Fibroblast of skin of right biceps (primary cell): ENCODE measurements around the gene PABPN1L.

Experiments used
- DNase-seq: peaks from one replicate; pipeline ENCODE4 v3.0.0-alpha.2; 2013

The PABPN1L gene, protein sequence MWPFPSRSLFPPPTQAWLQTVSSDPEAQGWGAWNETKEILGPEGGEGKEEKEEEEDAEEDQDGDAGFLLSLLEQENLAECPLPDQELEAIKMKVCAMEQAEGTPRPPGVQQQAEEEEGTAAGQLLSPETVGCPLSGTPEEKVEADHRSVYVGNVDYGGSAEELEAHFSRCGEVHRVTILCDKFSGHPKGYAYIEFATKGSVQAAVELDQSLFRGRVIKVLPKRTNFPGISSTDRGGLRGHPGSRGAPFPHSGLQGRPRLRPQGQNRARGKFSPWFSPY

GRCh38 chr16:88866151-88866920, at the start of gene PABPN1L:
TSS of gene PABPN1L (minus strand) at chr16:88866660. CDS start at chr16:88866606, 54 bp downstream.
- DNase-seq, result no peak

DNA sequence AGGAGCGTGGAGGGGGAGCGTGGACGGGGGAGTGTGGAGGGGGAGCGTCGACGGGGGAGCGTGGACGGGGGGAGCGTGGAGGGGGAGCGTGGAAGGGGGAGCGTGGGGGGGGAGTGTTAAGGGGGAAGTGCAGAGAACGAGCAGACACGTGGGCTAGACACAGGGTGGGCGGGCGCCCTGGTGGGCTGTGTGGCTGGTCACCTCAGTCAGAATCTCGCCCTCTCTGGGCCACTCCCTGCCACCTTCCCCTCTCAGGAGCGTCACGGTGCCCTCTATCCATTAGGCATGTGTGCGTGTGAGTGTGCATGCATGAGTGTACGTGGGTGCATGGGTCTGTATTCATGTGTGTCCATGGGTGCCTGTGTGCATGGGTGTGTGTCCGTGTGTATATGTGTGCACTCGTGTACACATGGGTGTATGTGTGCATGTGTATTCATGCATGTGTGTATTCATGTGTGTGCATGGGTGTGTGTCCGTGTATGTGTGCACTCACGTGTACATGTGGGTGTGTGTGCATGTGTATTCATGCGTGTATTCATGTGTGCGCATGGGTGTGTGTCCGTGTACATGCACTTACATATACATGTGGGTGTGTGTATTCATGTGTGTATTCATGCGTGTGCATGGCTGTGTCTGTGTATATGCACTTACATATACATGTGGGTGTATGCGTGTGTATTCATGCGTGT, 49.3 kb upstream of the PABPN1L start:
- DNase-seq, result no peak

- peak; percentile 71 for DNase-seq
Observed at GRCh38 chr16:88914750-88915368, 48.4 kb upstream of the PABPN1L start.

DNA sequence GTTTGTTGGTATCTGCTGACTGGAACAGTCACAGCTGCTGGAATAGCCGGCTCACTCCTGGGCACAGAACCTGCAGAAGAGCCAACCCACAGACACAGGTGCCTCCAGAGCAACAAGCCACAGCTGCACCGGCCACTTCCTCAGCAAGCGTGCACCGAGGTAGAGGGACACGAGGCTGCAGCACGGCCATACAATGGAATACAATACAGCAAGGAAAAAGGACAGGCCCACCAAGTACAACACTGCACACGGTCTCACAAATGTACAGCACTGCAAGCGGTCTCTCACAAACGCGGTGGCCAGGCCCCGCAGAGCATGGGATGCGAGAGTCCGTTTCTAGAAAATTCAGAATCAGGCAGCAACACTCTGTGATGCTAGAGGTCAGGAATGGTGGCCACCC, 47.4 kb upstream of the PABPN1L start:
- no peak for DNase-seq

- no peak for DNase-seq
Observed at GRCh38 chr16:88913001-88913612, 46.6 kb upstream of the PABPN1L start.

- no peak for DNase-seq
Observed at GRCh38 chr16:88912556-88912955, 46.1 kb upstream of the PABPN1L start.

DNA sequence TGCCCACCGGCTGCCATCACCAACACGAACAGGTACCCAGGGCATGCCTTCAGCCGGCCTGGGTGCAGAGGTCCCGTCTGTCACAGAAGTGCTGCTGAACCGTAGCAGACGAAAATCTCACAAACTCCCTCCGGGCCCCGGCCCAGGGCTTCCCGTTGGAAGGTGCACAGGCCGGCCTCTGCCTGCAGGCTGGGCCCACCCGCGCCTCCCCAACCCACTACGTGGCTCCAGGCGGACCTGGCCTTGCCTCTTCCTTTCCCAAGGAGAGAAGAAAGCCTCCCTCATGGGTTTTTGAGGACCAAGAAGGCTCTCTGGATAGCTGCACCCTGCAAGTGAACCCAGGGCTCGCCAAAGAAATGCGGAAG, 45.5 kb upstream of the PABPN1L start:
- DNase-seq, result no peak

DNA sequence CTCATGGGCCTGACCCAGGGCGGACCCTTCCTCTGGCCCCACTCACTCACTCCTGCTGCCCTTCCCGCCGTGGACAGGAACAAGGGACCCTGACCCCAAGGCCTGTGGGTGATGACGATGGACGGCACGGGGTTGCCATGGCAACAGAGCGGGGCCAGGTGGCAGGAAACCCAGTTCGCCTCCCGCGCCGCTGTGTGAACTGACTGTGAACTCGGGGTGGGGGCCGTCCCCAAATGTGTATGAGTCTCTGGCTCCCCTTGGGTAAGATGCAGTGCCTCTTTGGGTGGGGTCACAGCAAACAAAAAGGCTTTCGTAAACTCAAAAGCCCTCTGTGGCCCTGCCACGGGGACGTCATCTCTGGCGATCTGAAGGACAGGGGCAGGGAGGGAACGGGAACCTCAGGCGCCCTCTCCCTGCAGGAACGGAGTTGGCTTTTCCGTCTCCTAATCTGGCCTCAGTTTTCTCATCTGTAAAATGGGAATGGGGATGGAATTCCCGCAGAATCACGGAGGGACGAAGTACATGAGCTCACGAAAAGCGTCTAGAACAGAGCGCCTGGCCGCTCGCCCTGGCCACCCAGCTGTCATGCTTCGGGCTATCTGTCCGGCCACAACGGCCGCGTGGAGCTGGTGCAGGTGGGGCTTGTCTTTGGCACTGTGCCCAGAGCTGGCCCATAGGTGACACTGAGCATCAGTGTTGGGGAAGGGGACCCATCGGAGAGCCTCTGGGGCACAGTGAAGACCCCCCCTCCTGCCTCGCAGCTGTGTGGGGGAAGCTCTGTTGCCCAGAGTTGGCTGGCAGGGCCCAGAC, 44.9 kb upstream of the PABPN1L start:
- DNase-seq, result no peak

DNA sequence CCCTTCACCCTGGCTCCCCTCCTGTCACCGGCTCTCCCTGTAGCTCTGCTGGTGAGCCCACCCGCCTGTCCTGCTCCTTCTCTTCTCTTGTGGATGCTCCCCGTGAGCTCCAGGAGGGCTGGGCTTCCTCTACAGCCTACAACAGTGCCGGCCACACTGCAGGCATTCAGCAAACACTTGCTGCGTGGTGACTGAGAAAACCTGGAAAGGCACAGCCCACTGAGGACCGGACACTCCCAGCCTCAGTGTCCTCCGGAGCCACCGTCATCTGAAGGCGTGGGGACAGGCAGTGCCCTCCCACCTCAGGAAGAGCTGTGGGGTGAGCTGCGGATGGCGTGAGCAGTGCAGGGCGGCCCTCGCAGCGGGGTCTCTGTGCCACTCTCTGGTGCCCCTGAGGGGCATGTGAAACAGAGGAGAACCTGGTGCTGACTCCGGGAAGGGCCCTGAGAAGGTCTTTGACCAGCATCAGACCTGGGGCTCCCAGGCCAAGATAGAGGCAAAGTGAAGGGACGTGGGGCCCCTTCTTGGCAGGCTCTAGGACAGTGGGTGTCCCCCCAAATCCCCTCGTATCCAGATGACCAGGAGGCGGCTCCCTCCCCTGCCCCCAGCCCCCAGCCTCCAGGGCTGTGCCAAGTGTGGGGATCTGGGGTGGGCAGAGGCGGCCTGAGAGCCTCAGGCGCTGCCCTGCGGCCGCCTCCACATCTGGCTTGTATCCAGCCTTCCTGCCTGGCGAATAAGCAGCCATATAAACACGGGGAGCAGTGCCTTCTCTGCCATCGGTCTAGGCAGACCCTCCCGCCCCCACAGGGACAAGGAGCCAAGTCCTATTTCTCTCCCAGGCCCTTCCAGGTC, 44.0 kb upstream of the PABPN1L start:
- no peak for DNase-seq

DNA sequence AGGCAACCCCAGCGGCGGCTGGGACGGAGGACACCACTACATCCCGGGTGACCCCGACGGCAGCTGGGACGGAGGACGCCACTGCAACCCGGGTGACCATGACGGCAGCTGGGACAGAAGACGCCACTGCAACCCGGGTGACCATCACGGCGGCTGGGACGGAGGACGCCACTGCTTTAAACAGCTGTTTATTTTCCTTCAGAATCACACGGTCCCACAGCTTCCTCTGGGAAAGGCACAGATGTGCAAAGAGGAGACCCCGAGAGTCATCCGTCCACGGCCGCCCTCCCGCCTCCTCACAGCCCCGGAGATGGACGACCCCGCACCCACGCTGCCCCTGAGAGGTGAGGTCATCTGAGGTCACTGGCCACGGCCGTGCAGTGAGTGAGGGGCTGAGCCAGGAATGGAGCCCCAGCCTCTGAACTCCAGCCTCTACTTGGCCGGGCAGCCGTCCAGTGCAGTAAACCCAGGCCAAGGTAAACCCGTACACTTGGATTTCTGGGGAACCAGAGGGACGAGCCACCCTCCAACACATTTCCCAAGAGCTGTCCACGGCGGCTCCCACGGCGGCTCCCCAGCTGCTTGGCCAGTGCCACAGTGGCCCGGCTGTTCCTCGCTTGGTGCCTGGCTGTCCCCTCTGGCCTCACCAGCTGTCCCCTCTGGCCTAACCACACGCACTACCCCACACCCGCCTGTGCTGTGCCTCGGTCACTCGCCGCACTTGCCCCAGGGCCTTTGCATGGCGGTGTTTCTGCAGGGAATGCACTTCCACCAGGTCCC, 43.2 kb upstream of the PABPN1L start:
- no peak for DNase-seq

- DNase-seq, result no peak
Observed at GRCh38 chr16:88908307-88908706, 41.8 kb upstream of the PABPN1L start.

DNA sequence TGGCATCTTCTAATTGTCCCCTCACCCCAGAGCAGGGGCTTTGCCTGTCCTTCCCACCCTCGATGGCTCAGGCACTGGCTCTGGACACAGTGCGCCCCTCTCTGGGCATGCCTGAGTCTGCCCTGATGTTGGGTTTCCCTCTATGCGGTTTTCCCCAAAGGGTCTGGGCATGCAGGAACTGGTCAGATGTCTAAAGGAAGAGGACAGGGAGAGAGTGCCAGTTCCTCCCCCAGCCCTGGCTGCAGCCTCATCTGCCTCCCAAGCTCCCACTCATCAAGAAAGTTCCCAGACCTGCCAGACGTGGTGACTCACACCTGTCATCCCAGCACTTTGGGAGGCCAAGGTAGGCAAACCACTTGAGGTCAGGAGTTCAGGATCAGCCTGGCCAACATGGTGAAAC, 41.3 kb upstream of the PABPN1L start:
- DNase-seq, result peak; percentile 28

DNA sequence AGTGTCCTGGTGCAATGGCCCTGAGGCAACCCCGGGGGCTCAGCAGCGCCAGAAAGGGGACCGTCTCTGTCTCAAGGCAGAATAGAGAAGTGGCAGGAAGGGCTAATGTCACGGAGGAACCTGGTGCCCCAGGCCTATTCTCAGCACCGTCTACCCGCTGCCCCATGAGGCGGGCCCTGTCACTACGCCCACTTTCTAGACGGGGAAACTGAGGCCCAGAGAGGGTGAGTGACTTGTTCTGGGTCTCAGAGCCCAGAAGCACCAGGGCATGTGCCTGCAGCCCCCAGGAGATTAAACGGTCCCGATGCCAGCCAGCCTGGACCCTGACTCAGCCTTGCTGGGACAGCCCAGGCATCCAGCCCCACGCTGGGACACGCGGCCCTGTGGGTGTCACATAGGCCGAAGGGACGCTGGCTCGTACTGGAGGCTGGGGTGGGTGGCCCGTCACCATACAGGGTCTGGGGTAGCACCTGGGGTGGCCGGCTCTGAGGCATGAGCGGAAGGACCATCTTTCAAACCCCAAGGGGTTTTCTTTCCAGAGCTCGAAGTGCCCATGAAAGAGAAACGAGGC, 40.2 kb upstream of the PABPN1L start:
- no peak for DNase-seq

DNA sequence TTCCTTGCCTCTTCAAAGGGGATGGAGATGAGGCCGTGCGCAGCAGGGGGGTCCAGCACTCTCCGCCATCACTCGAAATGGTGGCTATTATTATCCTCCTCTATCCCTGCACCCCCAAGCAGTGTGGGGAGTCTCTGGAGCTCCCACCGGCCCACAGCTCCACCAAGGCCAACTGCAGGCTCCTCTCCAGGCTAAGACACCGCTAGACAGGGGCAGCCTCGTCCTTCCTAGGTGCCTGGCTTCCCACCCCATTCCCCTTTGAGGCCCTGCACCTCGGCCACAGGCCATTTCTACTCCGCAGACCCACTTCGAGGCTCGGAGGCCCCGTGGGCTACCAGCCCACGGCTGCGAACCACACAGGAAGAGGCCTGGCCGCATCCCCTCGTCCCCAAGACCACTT, 39.6 kb upstream of the PABPN1L start:
- no peak for DNase-seq

DNA sequence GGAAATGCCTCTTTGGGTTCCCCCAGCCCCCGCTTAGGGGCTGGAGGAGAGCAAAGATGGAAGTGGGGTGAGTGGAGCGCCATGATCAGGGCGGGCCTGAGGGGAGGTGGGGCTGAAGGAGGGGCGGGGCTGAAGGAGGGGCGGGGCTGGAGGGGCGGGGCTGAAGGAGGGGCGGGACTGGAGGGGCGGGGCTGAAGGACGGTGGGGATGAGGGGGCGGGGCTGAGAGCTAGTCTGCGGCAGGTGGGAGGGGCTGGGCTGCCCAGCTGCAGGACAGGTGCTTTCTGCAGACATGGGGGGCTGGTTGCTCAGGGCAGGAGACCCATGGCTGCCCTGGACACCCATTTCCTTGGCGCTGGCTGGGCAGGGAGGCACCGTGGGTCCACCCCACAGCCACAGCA, 39.1 kb upstream of the PABPN1L start:
- no peak for DNase-seq

GRCh38 chr16:88904676-88905365, 38.4 kb upstream of the PABPN1L start:
- no peak for DNase-seq

- DNase-seq, result no peak
Observed at GRCh38 chr16:88903267-88903666, 36.8 kb upstream of the PABPN1L start.

- DNase-seq, result no peak
Observed at GRCh38 chr16:88902744-88903143, 36.3 kb upstream of the PABPN1L start.

GRCh38 chr16:88901718-88902337, 35.4 kb upstream of the PABPN1L start:
- DNase-seq, result no peak
